ENCODE data around the gene ARAP1.
A peak's percentile ranks its signal among the peaks of the same experiment; 100 is the strongest.
"Not testable (repeated sequence)": the region's sequence is repeated elsewhere in the genome, so short reads cannot be mapped to it uniquely, and the experiment has no call there.

Gene ARAP1

DNA sequence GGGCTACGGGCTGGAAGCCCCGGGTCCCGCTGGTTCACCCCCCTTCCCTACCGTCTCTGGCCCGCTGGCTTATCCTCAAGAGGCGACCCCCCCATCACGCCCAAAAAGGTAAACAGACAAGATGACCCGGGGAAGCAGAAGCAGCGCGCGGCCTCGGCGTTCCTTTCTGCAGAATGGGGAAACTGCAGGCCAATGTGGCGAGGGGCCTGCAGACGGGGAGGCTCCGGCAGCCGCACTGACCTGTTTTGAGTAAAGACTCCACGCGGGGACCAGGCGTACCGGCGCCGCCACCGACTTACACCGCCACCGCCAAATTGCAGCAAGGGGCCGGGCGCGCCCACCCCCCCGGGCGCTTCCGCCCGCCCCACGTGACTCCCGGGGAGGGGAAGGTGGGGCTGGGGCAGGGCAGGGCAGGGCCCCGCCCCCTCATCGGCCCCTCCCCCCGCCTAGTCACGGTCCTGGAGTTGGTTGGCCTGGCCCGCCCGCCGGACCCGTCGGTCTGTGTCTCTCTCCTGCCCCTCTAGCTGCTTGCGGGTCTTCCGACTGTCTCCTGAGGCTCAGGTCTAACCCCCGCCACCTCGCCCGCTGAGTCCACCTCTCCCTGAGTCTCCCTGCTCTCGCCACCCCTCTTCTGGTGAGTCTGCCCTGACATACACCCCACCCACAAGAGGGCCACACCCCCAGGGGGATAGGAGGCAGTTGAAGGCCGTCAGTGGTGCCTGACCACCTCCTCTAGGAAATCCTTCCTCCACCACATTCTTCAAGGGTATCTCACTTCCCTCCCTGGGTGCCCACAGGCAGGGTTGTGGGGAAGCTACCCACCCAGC, at the start of gene ARAP1:
Gene ARAP1, minus strand, starts transcription at position 321 of the 827 bp plus-strand sequence. CDS start 25,280 bp downstream, outside the sequence.
- DNase-seq = peak; percentile 69

DNA sequence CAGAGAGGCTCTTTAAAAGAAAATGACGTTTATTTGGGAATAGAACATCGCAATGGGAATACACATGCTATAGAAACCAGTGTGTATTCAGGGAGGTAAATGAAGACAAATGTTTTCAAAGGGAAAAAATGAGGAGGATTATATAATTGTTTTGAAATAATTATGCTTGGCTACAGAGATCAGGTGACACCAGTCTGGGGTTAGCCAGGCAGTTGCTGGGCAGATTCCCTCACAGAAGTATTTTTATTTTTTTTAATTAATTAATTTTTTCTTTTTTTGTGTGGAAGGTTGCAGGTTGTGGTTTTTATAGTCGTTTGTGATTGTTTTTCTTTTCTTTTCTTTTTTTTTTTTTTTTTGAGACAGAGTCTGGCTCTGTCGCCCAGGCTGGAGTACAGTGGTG, 47.2 kb upstream of the ARAP1 start:
- no peak for DNase-seq

DNA sequence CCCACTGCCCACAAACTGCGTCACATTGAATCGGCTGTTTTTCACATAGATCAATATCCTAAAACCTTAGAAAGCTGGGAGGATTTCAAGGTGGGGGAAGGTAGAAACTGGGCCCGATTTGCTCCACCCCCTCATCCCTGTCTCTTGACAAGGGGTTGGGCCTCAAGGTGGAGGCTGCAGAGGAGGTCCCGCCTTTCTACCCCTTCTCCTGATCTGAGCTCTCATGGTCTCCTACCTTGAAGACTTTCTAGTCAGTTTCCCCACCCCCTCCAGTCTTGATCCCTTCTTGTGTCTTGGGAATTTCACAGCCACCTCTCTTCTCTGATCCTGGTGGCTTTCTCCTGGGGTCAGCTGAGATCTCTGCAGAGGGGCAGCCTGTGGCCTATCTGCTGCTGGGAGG, 46.2 kb upstream of the ARAP1 start:
- DNase-seq = no peak

DNA sequence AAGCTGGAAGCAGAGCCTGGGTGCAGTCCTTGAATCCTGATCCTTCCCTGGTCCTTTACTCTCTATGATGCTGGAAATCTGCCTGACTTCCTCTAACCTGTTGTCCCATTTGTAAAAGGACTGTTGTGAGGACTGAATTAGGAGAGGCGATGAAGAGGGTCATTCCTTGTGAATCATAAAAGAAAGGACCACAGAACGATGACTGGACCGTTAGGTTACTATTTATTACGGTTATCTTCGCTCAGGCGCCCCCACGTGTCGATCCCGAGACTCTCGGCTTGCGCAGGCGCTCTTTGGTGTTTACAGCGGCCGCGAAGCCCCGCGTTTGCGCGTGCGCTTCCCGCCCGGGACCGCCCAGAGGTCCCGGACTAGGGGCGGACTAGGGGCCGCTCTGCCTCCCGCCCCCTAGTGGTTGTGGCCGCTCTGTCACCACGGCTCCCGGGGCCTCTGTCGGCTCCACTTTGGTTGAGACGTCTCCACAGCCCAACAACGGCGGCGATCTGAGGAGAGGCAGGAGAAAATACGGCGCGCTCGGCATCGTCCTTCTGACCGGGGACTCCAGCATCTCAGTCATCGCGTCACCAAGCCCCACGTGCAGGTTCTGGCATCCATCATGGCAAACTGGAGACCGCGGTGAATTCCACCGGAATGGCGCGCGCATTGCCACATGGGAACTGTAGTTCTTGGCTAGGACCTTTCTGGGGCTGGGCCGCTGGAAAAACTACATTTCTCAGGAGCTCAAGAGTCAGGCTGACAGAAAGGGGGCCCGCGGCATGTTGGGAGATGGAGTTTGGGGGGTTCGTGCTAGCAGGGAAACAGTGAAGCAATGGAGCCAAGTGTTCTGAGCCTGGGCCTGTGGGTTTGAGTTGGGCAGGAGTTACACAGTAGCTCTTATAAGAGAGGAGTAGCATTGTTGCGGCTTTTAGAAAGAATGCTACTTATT, 41.5 kb upstream of the ARAP1 start, which contains the start of gene STARD10:
Gene STARD10, minus strand, starts transcription at position 623 of the 943 bp plus-strand sequence. CDS start 12,866 bp downstream, outside the sequence.
- peak; percentile 93 for DNase-seq

DNA sequence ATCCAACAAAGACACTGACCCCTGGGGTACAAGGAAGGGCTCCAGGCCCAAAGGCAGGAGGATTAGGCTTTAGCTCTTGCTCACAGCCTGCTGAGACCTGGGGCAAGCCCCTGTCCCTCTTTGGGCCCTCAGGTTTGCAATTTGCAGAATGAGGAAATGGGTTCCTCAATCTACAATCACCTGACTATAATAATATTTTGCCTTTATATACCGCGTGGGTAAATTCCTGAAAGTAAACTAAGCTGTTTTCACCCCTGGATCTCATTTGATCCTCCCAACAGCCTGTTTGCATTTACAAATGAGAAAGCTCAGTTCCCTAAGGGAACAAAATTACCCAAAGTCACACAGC, 40.8 kb upstream of the ARAP1 start:
- no peak for DNase-seq

DNA sequence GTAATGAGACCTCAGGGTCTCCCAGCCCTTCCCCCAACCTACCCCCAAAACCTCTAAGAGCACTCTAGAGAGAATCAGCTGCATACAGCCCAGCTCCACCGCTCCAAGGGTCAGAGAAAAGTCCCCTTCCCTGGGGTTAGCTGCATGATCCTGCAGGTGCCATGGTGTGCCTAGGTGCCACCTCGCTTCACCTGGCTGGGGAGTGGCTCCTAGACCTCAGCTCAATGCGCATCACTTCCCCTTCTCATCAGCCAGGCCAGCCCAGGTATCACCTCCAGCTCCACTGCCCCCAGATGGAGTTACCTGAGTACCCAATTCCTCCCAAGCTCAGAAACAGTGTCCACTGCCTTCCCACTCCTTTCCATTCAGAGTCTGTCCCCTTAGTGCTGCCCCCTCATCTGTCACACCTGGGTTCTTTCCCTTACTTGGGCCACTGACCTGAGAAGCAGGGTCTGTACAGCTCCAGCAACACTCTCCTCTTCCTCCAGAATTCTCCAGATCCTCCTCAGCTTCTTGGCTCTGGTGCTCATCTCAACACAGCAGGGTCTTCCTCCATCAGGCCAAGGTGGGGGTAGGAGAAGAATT, 40.3 kb upstream of the ARAP1 start:
- DNase-seq = no peak

DNA sequence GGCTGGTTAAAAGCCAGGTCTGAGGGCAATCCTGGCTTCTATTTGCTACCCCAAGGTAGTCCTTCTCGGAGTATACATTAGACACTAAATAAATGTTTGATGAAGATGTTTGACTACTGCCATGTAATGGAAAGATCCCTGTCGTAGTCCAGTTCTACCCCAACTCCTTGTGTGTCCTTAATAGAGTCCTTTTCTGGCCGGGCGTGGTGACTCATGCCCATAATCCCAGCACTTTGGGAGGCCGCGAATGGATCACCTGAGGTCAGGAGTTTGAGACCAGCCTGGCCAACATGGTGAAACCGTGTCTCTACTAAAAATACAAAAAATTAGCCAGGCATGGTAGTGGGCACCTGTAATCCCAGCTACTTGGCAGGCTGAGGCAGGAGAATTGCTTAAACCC, 39.0 kb upstream of the ARAP1 start:
- DNase-seq = not testable (repeated sequence)

DNA sequence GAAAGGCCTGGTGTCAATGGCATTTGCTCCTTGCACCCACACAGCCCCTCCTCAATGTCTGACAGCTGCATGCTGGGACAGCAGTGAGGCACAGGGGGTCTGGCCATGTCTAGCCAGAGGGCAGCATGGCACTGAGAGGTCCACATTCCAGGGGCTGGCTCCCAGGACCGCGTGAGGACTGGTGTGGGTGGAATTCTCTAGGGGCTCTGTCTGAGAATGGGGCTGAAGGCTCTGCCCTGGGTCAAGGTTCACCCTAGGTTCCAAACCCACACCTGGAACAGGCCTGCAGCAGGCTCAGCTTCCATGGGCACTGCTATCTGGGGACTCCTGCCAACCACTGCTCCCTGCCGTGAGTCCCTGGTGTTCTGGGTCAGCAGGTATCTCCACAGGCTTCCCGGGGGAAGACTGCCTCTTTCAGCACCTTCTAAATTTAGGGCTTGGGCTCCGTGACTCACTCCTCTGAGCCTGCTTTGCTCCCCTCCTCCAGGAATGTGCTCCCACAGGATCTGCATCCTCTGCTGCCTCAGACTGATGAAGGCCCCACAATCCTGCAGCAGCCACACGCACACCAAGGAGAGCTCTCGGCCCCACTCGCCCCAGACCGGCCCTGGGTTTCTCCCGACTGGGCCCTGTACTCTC, 37.4 kb upstream of the ARAP1 start:
- no peak for DNase-seq

DNA sequence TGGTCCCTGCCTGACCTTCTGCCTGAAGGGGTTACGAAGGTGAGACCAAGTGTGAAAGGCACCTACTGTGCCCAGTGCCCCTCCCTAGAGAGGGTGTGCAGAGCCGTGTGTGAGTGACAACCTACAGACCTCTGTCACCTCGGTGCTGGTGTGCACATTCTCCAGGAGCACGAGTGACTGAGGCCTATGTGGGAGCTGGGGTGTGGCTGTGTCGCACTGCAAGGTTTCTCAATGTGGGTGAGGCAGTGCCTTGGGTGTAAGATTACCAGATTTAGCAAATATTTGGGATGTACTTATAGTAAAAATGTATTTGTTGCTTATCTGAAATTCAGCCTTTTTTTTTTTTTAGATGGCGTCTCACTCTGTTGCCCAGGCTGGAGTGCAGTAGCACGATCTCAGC, 36.0 kb upstream of the ARAP1 start:
- DNase-seq = no peak

DNA sequence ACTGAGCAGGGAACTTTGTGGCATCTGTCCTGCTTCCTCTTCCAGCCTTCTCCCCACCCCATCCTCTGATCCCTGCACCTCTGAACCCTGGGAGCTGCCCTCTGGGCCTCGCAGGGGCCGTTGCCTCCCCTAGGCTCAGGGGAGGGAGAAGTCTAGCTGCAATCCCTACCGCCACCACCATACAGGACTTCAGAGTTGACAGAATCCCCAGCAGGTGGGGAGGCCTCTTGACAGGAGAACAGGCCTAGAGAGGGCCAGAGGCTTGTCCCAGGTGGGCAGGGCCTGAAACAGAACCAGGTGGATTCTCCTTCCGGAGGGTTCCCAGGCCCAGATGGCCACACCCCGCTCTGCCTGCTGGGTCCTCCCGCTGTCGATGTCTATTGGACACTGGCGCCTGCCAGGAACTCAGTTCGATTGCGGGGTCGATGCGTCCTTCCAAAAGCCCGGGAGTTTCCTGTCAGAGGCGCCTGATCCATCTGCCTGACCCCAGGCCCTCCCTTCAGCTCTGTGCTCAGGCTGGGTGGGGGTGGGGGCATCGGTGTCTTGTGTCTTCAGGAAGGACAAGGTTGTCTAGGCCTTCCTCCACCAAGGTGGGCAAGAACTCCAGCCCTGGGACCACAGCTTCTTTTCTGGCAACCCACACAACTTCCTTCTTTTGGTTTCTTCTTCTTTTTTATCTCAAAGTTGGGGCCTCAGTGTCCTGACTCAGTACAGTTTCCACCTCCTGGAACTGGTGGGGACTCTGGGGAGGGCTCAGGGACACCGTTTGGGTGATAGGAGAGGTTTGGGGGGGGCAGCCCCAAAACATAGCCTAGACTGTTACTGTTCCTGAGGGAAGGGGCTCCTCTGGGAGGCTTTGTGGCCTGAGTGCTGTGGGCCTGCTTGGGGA, 35.3 kb upstream of the ARAP1 start:
- peak; percentile 79 for DNase-seq

DNA sequence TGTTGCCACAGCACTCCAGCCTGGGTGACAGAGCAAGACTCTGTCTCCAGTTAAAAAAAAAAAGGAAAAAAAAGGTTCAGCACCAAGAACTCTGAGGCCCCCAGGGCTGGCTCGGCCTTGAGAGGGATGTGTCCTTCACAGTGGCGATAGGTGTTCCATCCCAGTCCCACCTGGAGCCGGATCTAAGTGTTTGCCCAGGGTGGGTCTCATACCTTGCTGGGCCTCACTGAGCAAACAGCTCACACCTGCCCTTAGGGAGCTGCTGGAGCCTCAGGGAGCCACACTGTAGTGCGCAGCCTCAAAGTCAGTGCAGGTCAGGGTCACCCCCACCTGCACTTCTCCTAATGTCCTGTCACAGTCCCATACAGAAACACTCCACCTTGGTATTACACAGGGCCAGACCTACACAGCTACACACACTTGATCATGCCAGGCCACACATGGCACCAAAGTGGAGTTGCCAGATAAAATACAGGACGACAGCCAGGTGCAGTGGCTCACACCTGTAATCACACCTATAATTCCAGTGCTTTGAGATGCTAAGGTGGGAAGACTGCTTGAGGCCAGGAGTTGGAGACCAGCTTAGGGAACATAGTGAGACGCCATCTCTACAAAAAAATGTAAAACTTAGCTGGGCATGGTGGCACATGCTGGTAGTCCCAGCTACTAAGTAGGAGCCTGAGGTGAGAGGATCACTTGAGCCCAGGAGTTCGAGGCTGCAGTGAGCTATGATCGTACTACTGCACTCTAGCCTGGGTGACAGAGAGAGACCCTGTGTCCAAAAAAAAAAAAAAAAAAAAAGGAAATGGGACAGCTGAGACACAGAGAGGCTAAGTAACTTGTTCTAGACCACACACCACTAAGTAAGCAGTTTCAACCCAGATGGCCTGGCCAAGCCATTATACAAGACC, 34.4 kb upstream of the ARAP1 start:
- peak; percentile 94 for DNase-seq

DNA sequence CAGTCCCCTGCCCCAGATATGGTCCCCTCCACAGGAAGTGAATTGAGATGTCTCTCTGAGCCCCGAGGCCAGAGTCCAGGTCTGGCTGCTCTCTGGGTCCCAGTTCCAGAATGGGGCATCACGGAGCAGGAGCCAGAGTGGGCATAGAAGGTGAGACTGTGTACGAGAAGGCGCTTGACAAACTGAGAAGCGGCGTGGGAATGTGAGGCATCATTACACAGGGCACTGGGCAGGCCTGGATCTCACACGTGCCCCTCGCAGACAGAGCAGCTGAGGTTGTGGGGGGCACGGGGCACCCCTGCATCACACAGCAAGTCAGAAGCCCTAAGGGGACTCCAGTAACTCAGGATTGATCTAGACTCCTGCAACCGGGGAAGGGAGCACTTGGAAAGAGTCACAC, 32.5 kb upstream of the ARAP1 start:
- DNase-seq = no peak

DNA sequence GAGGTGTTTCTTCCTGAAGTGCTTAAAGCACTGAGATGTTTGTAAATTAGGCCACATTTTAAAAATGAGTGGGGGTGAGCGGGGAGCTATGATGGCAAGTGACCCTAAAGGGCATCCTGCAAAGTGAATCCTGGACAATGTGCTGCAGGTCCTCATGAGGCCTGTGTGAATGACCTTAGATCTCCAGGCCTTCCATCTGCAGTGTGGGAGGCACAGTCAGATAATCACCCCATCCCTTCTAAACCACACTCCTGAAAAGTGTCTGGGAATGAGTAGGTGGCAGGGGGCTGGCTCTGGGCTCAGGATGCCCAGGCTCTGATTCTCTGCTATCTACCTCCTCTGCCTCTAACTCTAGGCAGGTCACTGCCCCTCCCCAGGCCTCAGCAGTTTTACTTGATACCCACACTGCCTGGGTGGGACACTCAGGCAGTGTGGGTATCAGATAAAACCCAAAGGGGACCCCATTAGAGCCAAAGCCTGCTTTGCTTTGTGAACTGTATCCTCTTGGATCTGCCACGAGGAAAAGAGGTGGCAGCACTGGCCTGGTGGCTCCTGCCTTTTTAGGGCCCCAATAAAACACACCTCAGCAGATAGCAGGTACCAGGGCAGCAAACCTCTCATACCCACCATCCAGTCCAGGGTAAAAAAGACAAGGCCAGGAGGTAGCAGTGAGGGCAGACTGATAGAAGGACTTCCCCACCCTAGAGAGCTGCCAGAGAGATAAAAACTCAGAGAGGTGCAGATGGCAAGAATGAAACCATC, 31.1 kb upstream of the ARAP1 start:
- no peak for DNase-seq

DNA sequence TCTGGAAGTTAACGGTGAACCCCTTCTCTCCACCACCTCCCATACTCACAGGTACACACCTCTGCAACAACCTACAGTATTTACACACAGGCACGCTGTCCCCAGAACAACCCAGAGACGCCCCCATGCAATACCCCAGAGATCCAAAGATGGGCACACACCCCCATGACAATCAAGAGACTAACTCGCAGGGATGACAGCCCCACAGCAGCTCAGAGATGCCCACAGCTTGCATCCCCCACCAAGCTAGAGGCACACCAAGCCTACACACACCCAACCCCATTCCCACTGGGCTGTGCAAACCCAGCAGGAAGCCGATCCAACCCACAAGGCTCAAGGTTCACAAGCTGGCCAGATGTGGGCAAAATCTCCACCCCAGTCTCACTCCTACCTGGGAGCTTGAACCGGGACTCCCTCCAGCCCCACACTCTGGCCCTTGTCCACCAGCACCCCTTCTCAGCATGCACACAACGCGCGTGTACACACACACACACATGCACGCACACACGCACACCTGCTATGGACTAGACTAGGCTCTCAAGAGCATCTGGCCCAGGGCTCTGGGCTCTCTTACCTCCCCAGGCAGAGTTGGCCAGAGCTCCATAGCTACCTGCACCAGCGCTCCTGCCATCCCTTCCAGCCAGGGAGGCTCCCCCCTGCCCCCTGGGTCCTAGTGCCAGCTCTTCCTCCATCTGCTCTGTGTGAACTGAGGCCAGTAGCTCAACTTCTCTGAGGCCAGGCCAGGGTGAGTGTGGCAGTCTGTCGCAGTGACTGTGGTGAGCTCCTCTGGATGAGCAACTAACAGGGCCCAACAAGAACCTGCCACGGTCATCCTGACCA, 30.1 kb upstream of the ARAP1 start:
- DNase-seq = peak; percentile 65

DNA sequence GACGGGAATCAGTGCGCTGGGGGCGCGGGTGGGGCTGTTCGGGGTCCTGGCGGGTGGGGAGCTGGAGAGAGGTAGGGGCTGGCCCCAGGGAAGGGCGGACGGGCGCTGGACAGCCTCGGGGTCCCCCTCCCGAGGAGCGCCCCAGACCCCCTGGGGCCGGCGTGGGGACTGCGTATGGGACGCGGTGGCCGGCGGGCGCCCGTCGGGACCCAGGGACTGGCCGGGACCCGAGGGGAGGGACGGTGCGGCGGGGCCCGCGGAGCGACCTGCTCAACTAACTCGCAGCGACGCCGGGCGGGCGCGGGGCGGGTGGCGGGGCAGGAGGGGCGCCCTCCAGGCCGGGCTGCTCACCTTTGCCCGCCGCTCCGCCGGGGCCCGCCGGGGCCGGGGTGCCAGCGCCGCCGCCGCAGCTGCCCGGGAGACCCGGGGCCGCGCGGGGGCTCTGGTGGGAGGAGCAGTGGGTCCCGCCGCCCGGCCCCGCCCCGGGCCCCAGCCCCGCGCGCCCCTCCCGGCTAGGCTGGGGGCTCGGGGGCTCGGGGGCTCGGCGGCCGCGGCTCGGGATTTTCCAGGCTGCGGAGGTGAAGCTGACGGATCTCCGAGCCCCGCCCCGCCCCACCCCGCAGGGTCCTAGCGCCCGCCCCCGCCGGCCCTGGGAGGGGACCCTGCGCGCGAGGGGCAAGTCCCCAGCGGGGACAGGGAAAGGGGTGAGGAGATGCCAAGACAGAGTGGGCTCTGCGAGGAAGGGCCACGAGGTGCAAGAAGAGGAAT, 29.3 kb upstream of the ARAP1 start:
- DNase-seq = peak; percentile 27

DNA sequence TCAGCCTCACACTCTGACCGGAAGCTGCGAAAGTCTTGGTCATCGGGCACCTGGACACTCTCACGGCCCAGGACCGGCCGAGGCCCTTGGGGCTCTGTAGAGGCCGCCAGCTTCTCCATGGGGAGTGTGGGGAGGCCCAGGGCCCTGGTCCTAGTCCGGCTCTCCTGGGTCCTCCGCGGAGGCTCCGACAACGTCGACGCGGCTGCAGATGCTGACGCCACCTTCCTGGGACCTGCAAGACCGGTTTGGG, 28.8 kb upstream of the ARAP1 start:
- peak; percentile 32 for DNase-seq

DNA sequence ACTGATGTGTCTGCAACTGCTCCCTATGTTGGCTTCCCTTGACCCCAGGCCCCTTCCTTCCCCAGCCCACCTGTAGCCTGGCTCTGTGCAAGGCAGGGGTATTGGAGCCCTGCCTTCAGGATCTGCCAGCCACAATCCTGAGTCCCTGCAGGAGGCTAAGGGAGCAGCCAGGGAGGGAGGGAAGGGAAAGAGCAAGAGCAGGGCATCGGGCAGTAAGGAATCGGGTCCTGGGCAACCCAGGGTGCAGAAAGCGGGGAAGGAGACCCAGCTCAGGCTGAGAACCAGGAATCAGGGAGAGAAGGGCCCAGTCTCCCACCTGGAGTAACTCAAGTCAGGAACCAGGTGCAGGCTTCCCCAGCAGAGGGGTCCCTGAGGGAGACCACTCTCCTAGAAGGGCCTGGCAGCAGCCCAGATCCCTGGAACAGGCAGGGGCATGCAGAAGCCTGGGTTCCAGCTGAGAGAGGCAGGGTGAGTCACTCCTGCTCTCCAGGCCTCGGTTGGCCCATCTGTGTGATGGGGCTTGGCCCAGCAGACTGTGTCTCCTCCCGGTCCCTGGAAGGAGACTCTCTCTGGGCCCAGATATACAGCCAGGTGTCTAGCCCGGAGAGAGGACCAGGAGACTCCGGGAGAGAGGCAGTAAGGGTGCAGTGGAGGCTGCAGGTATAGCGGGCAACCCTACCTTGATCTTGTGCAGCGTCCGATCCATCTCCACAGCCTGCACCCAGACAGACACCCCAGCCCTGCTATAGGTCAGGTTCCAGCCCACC, 28.3 kb upstream of the ARAP1 start:
- DNase-seq = no peak

Measured in NCI-H2029 (cell line).